ENCODE results near the gene IGF1R. TPM values are rescaled to one million over a fixed set of nuclear protein-coding genes. Genes with fewer than 3 reads are reported as not detected.

IGF1R gene
- total and polyA plus RNA-seq, 2 of the 8 experiments (the other 6 are each of a cell fraction or from before 2014, with no cell fraction given): 32.9 to 109 TPM

DNA sequence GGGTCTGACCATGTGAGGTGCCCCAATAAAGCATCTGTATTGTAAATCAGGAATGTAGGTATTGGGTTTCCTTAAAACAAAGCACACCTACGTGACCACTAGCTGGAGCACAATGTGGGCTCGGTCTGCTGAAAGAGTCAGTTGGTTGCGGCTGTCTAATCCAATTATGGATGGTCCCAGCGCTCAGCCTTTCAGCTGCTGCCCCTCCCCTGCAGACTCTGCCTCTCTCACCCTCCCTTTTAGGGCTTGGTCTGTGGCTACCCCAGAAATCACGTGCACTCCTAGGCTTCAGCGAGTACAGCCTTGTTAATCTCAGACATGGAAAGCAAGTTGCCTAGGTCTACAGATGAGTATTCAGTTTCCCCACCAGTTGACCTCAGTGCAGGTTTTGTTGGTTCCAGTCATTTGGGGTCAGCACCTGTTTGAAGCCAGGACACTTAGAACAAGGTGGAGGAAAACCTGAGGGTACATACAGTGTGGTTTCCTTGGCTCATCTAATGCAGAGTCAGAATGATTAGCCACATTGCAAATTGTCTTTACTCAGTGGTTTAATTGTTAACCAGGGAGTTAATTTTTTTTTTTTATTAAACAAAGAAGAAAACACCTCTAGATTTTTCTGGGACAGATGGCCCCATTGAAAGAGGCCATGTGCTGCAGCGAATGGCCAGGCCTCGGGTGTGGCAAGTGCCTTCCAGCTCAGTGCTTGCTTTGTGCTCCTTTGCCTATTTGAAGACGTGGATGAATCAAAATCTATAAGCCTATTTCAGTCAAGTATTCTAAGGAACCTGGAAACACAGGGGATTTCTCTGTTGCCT lies 137.7 kb downstream of the IGF1R start:
- DNase-seq (ENCODE audit: low read depth in 1 of 2, low spot score in 2 of 2) (no peak), FAIRE-seq (peak; percentile 71)
- Histone ChIP-seq H3K56ac (replicated peaks; ENCODE audit: insufficient read length, low read depth, low read length) (no peak overlapping the region), H2BK20ac (ENCODE audit: low read length) (0 out of 2 replicates have a peak overlapping the region, but pooled peaks have one; percentile 52), H3K79me1 (ENCODE audit: low read depth, low read length) (peaks cover 4% of the 10 kb centered on the region; the same call in 1 of the 2 replicates), H3K4me3 (ENCODE audit: extremely low read depth in 1 of 4, insufficient read depth in 2 of 4, low read depth in 3 of 4, low read length in 4 of 4) (no peak overlapping the region), H3K9ac (replicated peaks in 1 of 4; ENCODE audit: extremely low read depth in 1 of 4, low read depth in 3 of 4, low read length in 3 of 4) (no peak overlapping the region), H3K27me3 (replicated peaks in 1 of 4; ENCODE audit: control insufficient read depth in 3 of 4, extremely low read depth in 1 of 4, insufficient read depth in 3 of 4, low read length in 3 of 4) (no peaks in the 10 kb centered on the region), H3K14ac (ENCODE audit: insufficient read length) (no peak overlapping the region), H3K9me3 (ENCODE audit: insufficient read depth in 2 of 2, low read depth in 1 of 2, low read length in 1 of 2) (no peaks in the 10 kb centered on the region), H2BK120ac (replicated peaks; ENCODE audit: low read depth, low read length) (no peak overlapping the region), H4K20me1 (replicated peaks in 1 of 2; ENCODE audit: control insufficient read depth in 1 of 2, insufficient read depth in 2 of 2, low read length in 2 of 2) (peaks cover 1 to 10% of the 10 kb centered on the region in 2 experiments), H3K23ac (ENCODE audit: insufficient read length) (no peak overlapping the region), H2BK15ac (ENCODE audit: low read length) (no peak overlapping the region), H3K4me1 (replicated peaks in 1 of 4; ENCODE audit: control insufficient read depth in 3 of 4, insufficient read depth in 4 of 4, low read length in 3 of 4) (peaks cover 6 to 35% (median 28%) of the 10 kb centered on the region in 4 experiments), H3K36me3 (ENCODE audit: control insufficient read depth in 2 of 4, insufficient read depth in 4 of 4, low read length in 3 of 4) (no peaks in the 10 kb centered on the region), H2AFZ (ENCODE audit: low read length) (no peak overlapping the region), H4K5ac (ENCODE audit: insufficient read length, low read depth, low read length) (no peak overlapping the region), H2AK5ac (ENCODE audit: low read depth, low read length) (no peak overlapping the region), H3K4ac (replicated peaks; ENCODE audit: insufficient read length, low read depth, low read length) (peak overlapping the region; percentile 0), H2BK12ac (ENCODE audit: low read depth, low read length) (peak overlapping the region; percentile 89), H4K91ac (replicated peaks; ENCODE audit: insufficient read length, low read length) (no peak overlapping the region), H2BK5ac (ENCODE audit: low read depth, low read length) (no peak overlapping the region; the same call in 1 of the 2 replicates), H3K79me2 (ENCODE audit: control insufficient read depth in 1 of 2, insufficient read depth in 2 of 2, low read length in 2 of 2) (peaks cover 3 to 97% of the 10 kb centered on the region in 2 experiments; a peak in 3 of 4 replicates), H3K4me2 (ENCODE audit: insufficient read depth in 1 of 2, low read depth in 2 of 2, low read length in 2 of 2) (peak overlapping the region; percentile 26 to 33; a peak in 3 of 4 replicates), H3K18ac (ENCODE audit: extremely low read depth, low read length) (peak overlapping the region; percentile 60), H4K8ac (ENCODE audit: extremely low read depth, insufficient read depth, low read length) (no peak overlapping the region), H3K23me2 (ENCODE audit: low read depth, low read length) (no peaks in the 10 kb centered on the region; the same call in 1 of the 2 replicates), H3K27ac (ENCODE audit: low read depth, low read length) (peak overlapping the region; percentile 17; the same call in 1 of the 2 replicates)
- no peak for TF ChIP-seq CBX5 (IDR thresholded peaks at IDR 0.05; ENCODE audit: low read depth, low read length)
- peak; percentile 62 for TF ChIP-seq SRF (IDR thresholded peaks at IDR 0.05; ENCODE audit: low read depth, low read length)
- 0 out of 2 replicates have a peak, but pooled peaks have one; percentile 52 for TF ChIP-seq TEAD4 (IDR thresholded peaks at IDR 0.05; ENCODE audit: low read depth, low read length)
- TF ChIP-seq GABPA (IDR thresholded peaks at IDR 0.05; ENCODE audit: borderline replicate concordance, insufficient read depth, low read length): no peak
- TF ChIP-seq KDM5A (IDR thresholded peaks at IDR 0.05; ENCODE audit: low read length): no peak
- TF ChIP-seq, protein P1, sequence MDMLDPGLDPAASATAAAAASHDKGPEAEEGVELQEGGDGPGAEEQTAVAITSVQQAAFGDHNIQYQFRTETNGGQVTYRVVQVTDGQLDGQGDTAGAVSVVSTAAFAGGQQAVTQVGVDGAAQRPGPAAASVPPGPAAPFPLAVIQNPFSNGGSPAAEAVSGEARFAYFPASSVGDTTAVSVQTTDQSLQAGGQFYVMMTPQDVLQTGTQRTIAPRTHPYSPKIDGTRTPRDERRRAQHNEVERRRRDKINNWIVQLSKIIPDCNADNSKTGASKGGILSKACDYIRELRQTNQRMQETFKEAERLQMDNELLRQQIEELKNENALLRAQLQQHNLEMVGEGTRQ (IDR thresholded peaks at IDR 0.05; ENCODE audit: low read length): 0 out of 2 replicates have a peak, but pooled peaks have one; percentile 2
- no peak for TF ChIP-seq MAFK (IDR thresholded peaks at IDR 0.05; ENCODE audit: low read depth, low read length)
- TF ChIP-seq POLR2A (IDR thresholded peaks at IDR 0.05; ENCODE audit: control extremely low read depth in 1 of 2, low read depth in 2 of 2, low read length in 2 of 2): 0 out of 3 replicates have a peak, but pooled peaks of 1 of the 2 experiments have one; percentile 34
- 38% methylated on average over 9 of the region's 9 CpGs; no CpG with 5 or more reads in 1 of the 2 experiments for WGBS, 2 experiments (ENCODE audit: extremely low coverage in 1 of 2, insufficient coverage in 1 of 2, insufficient read length in 1 of 2, insufficient replicate concordance in 2 of 2, low coverage in 1 of 2, low lambda C conversion rate in 2 of 2, missing lambda C conversion rate in 1 of 2)
- ChIA-PET POLR2A (ENCODE audit: partially characterized antibody) (interaction anchor here (0.9 to 2.6 kb wide), 3 partner anchors 11 to 36 kb away, joined by 3 to 8 read pairs (median 6); no protein-coding TSS in a partner anchor), CTCF (ENCODE audit: partially characterized antibody) (interaction anchor here (1.0 to 1.6 kb wide), 3 partner anchors 21 to 91 kb away, joined by 3 to 5 read pairs (median 4); no protein-coding TSS in a partner anchor)
